ENCODE results near the gene SPPL2B.

GRCh38 chr19:2329501-2329916 lies 1.0 kb downstream of the SPPL2B start:
- no peak for TF ChIP-seq CTCF (IDR thresholded peaks at IDR 0.05)
- TF ChIP-seq POLR2AphosphoS5 (IDR thresholded peaks at IDR 0.05; ENCODE audit: low read depth, low read length) = no peak
- TF ChIP-seq TCF7L2 (IDR thresholded peaks at IDR 0.05; ENCODE audit: low read depth, low read length) = no peak

Measured in Panc1 (cell line).